T-helper 1 cell treated with Interleukin-12 subunit alpha and Interleukin-12 subunit beta and Interleukin-4 antibody, amounts not matched to agents 30 μg/mL and 1 μg/mL, for 36 hours (primary cell): Measurements from ENCODE around the gene FAM114A1.

Source experiments
- H3K27ac Mint-ChIP-seq: one replicate; pipeline ENCODE4 v1.8.0; 2021; ENCODE audit warnings: mild to moderate bottlenecking, mixed read lengths
- H3K27me3 Mint-ChIP-seq: one replicate; pipeline ENCODE4 v1.8.0; 2021; ENCODE audit warnings: low read depth, mixed read lengths
- H3K36me3 Mint-ChIP-seq: one replicate; pipeline ENCODE4 v1.8.0; 2021; ENCODE audit warnings: low read depth, mixed read lengths
- H3K4me1 Mint-ChIP-seq: one replicate; pipeline ENCODE4 v1.8.0; 2021; ENCODE audit warnings: low read depth, mixed read lengths
- H3K4me3 Mint-ChIP-seq: one replicate; pipeline ENCODE4 v1.8.0; 2021; ENCODE audit warnings: mild to moderate bottlenecking, moderate library complexity, mixed read lengths
- H3K9me3 Mint-ChIP-seq: one replicate; pipeline ENCODE4 v1.8.0; 2021; ENCODE audit warnings: mixed read lengths

The FAM114A1 gene

DNA sequence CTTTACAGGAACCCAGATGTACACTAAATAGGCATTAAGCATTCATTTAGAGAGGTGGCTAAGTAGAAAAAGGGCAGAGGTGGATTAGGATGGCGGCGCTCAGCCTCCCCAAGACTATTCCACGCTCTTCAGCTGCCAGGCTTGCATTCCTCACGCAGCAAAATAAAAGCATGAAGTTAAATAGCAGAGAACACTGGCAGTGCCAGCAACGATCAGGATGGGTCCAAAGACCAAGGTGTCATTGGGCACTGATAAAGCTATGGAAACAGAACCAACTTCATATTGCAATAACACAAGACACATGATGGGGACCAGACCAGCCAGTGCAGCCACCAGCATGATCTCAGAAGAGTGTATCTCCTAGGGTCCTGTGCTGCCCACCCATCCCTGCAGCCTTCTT lies 122.6 kb downstream of the FAM114A1 start:
- no peak overlapping the region for H3K27ac Mint-ChIP-seq
- H3K36me3 Mint-ChIP-seq = peaks cover 56% of the 10 kb centered on the region
- no peaks in the 10 kb centered on the region for H3K27me3 Mint-ChIP-seq
- no peak overlapping the region for H3K4me3 Mint-ChIP-seq
- peaks cover 43% of the 10 kb centered on the region for H3K4me1 Mint-ChIP-seq
- H3K9me3 Mint-ChIP-seq = no peaks in the 10 kb centered on the region

DNA sequence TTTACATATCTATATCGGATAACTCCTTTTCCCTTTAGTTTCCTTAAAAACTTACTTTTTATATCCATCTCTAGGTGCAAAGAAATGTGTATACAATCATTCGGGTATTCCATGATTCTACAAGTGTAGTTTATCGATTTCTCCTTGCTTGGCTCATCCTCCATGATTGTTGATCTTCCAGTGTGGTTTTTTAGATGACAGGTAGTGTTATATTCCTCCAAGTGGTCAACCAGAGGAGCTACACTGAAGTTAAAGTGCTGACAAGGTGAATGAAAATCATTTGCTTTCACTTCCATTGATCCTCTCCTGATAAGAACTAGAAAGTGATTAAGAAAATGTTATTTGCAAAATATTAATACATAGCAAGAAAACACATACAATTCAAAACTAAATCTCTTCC lies 126.1 kb downstream of the FAM114A1 start:
- Mint-ChIP-seq H3K27ac (peak overlapping the region; percentile 52), H3K27me3 (no peaks in the 10 kb centered on the region), H3K4me1 (peaks cover 24% of the 10 kb centered on the region), H3K36me3 (peaks cover 58% of the 10 kb centered on the region), H3K4me3 (no peak overlapping the region), H3K9me3 (no peaks in the 10 kb centered on the region)

DNA sequence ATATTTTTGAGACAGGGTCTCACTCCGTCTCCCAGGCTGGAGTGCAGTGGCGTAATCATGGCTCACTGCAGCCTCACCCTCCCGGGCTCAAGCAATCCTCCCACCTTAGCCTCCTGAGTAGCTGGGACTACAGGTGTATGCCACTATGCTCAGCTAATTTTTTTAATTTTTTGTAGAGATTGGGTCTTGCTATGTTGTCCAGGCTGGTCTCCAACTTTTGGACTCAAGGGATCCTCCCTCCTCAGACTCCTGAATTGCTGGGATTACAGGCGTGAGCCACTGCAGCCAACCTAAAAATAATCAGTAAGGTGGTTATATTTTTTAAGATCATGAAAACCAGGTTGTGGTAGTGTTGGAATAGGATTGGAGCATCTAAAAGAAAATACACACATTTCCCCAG lies 126.5 kb downstream of the FAM114A1 start:
- H3K36me3 Mint-ChIP-seq = peaks cover 55% of the 10 kb centered on the region
- H3K27ac Mint-ChIP-seq = no peak overlapping the region
- H3K27me3 Mint-ChIP-seq = no peaks in the 10 kb centered on the region
- H3K9me3 Mint-ChIP-seq = no peaks in the 10 kb centered on the region
- H3K4me3 Mint-ChIP-seq = no peak overlapping the region
- peaks cover 19% of the 10 kb centered on the region for H3K4me1 Mint-ChIP-seq
